ENCODE results near the gene SHISA3. TPM values are rescaled to one million over a fixed set of nuclear protein-coding genes. Genes with fewer than 3 reads are reported as not detected.

The SHISA3 gene
- total and polyA plus RNA-seq, 3 donors from 2014 or later = 0.81 to 1.6 TPM; not detected in 1

DNA sequence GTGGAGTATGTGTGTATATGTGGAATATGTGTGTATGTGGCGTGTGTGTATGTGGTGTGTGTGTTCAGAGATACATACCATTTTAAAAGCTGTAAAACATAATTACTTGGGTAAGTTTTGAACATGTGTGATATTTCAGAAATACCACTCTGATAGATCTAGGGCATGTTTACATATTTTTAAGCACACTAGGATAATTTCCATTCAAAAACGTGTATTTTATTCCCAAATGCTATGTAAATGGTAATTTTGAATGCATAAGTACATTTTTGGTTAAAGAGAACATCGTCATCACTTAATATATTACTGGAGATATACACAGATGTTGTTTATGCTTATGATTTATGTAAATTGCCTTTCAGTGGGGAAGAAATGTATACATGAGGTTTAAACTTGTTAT lies 34.7 kb upstream of the SHISA3 start:
- WGBS, 2 donors = 82 to 86% methylated on average over 3 of the region's 3 CpGs
- TF ChIP-seq, protein P1, sequence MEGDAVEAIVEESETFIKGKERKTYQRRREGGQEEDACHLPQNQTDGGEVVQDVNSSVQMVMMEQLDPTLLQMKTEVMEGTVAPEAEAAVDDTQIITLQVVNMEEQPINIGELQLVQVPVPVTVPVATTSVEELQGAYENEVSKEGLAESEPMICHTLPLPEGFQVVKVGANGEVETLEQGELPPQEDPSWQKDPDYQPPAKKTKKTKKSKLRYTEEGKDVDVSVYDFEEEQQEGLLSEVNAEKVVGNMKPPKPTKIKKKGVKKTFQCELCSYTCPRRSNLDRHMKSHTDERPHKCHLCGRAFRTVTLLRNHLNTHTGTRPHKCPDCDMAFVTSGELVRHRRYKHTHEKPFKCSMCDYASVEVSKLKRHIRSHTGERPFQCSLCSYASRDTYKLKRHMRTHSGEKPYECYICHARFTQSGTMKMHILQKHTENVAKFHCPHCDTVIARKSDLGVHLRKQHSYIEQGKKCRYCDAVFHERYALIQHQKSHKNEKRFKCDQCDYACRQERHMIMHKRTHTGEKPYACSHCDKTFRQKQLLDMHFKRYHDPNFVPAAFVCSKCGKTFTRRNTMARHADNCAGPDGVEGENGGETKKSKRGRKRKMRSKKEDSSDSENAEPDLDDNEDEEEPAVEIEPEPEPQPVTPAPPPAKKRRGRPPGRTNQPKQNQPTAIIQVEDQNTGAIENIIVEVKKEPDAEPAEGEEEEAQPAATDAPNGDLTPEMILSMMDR (IDR thresholded peaks at IDR 0.05) = no peak
- no peak for TF ChIP-seq POLR2A (IDR thresholded peaks at IDR 0.05)
- Histone ChIP-seq H3K4me3 (no peak overlapping the region), H3K4me1 (no peaks in the 10 kb centered on the region), H3K27ac (no peak overlapping the region), H3K36me3 (ENCODE audit: low read depth, missing control alignments) (no peaks in the 10 kb centered on the region), H3K27me3 (no peaks in the 10 kb centered on the region), H3K9me3 (no peaks in the 10 kb centered on the region)
- intact Hi-C loops (cut with DNase I; ENCODE audit: low total_unique reads) = loop anchor here (10.0 kb wide), 1 partner anchor 162 kb away; no protein-coding TSS in a partner anchor
- DNase-seq = no peak

GRCh38 chr4:42363614-42364013 lies 33.7 kb upstream of the SHISA3 start:
- TF ChIP-seq POLR2A (IDR thresholded peaks at IDR 0.05) = no peak
- TF ChIP-seq, protein P1 (IDR thresholded peaks at IDR 0.05) = no peak
- 94 to 95% methylated on average over 3 of the region's 3 CpGs for WGBS, 2 donors
- intact Hi-C loops (cut with DNase I; ENCODE audit: low total_unique reads) = loop anchor here (10.0 kb wide), 1 partner anchor 161 kb away; no protein-coding TSS in a partner anchor

GRCh38 chr4:42364266-42365053 lies 32.8 kb upstream of the SHISA3 start:
- Histone ChIP-seq H3K27ac (no peak overlapping the region), H3K27me3 (no peaks in the 10 kb centered on the region), H3K4me1 (no peaks in the 10 kb centered on the region), H3K9me3 (no peaks in the 10 kb centered on the region), H3K4me3 (no peak overlapping the region), H3K36me3 (ENCODE audit: low read depth, missing control alignments) (no peaks in the 10 kb centered on the region)
- DNase-seq = no peak
- intact Hi-C loops (cut with DNase I; ENCODE audit: low total_unique reads) = loop anchor here (10.0 kb wide), 1 partner anchor 160 kb away; no protein-coding TSS in a partner anchor
- no peak for TF ChIP-seq POLR2A (IDR thresholded peaks at IDR 0.05)
- TF ChIP-seq, protein P1 (IDR thresholded peaks at IDR 0.05) = no peak

More at GRCh38 chr4:42363614-42364013, 33.7 kb upstream of the SHISA3 start:
- H3K27me3 ChIP-seq = no peaks in the 10 kb centered on the region
- no peaks in the 10 kb centered on the region for H3K4me1 ChIP-seq
- no peak for DNase-seq
- no peak overlapping the region for H3K27ac ChIP-seq
- no peaks in the 10 kb centered on the region for H3K36me3 ChIP-seq (ENCODE audit: low read depth, missing control alignments)
- no peak overlapping the region for H3K4me3 ChIP-seq
- H3K9me3 ChIP-seq = no peaks in the 10 kb centered on the region

- Histone ChIP-seq H3K4me3 (no peak overlapping the region), H3K4me1 (no peaks in the 10 kb centered on the region), H3K27ac (no peak overlapping the region), H3K36me3 (ENCODE audit: low read depth, missing control alignments) (no peaks in the 10 kb centered on the region), H3K9me3 (no peaks in the 10 kb centered on the region), H3K27me3 (no peaks in the 10 kb centered on the region)
- TF ChIP-seq POLR2A (IDR thresholded peaks at IDR 0.05) = no peak
- TF ChIP-seq, protein P1 (IDR thresholded peaks at IDR 0.05) = no peak
- no peak for DNase-seq
- WGBS, 2 donors = 74 to 93% methylated on average over 1 of the region's 1 CpG
- intact Hi-C loops (cut with DNase I; ENCODE audit: low total_unique reads) = loop anchor here (10.0 kb wide), 1 partner anchor 158 kb away; no protein-coding TSS in a partner anchor
Observed at GRCh38 chr4:42366959-42367358, 30.3 kb upstream of the SHISA3 start.
